ENCODE results near the gene GALNT9.

GALNT9 gene

DNA sequence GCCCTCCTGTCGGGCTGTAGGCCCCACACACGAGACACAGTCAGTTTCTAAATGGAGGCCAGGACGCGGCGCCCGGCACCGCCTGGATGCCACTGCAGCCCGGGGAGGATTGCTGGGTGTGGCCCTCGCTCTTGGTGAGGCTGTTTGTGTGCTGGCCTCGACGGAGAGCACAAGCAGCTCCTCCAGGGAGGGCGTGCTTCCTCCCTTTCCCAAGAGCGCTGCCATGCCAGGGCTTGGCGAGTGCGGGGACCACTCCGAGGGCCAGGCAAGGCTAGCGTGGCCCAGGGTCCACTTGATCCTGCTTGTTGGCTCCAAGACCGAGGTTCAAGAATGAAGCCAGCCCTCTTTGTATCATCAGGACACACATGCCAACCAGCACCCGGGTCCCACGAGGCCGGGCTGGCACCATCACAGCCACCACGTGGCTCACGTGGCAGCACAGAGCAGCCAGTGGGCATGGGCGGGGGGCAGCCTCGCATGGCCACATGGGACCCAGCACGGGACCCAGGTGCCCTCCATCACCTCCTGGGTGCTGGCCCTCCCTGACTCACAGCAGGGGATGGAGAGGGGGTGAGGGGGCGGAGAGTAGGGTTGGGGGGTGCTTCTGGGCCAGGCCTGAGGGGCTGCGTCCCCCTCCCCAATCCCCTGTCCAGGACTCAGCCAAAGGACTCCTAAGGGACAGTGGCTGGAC is 113.9 kb downstream of the GALNT9 start:
- no peak for DNase-seq (ENCODE audit: low spot score)
- no peak overlapping the region for H3K27ac ChIP-seq
- no peak overlapping the region for H3K4me3 ChIP-seq
- TF ChIP-seq, protein P1, sequence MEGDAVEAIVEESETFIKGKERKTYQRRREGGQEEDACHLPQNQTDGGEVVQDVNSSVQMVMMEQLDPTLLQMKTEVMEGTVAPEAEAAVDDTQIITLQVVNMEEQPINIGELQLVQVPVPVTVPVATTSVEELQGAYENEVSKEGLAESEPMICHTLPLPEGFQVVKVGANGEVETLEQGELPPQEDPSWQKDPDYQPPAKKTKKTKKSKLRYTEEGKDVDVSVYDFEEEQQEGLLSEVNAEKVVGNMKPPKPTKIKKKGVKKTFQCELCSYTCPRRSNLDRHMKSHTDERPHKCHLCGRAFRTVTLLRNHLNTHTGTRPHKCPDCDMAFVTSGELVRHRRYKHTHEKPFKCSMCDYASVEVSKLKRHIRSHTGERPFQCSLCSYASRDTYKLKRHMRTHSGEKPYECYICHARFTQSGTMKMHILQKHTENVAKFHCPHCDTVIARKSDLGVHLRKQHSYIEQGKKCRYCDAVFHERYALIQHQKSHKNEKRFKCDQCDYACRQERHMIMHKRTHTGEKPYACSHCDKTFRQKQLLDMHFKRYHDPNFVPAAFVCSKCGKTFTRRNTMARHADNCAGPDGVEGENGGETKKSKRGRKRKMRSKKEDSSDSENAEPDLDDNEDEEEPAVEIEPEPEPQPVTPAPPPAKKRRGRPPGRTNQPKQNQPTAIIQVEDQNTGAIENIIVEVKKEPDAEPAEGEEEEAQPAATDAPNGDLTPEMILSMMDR (IDR thresholded peaks at IDR 0.05): no peak

DNA sequence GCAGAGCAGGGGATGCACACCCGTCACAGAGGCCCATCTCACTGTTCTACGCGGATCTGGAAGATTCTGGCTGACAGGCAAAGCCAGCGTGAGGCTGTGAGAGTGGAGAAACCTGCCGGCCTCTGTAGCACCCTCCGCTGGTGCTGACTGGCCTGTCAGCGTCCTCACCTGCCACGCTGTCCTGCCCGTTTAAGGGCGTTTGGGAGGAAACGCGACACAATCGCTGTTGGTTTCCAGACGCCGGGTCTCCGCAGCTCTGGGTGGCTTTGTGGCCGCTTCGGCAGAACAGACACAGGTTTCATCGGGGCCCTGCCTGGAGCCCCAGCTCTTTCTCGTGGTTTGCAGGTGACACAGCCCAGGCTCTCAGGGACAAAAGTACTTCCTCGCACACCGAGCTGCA is 114.5 kb downstream of the GALNT9 start:
- DNase-seq (ENCODE audit: low spot score): no peak
- TF ChIP-seq, protein P1 (IDR thresholded peaks at IDR 0.05): no peak
- no peak overlapping the region for H3K27ac ChIP-seq

DNA sequence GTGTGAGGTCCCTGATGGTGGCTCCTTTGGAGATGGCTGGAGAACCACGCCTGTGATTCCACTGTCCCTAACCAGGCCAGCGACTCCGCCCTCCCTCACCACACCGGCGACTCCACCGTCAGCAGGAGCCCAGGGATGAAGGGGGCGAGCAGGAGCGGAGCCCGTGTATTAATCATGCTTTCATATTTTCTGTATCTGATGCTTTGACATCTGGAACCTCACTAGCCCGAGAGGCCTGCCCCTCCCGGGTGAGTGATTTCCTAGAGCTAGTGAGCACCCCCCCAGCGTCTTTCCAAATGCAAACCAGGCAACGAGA is 115.3 kb downstream of the GALNT9 start:
- Histone ChIP-seq H3K4me3 (no peak overlapping the region), H3K27ac (no peak overlapping the region)
- TF ChIP-seq, protein P1 (IDR thresholded peaks at IDR 0.05): no peak
- no peak for DNase-seq (ENCODE audit: low spot score)

More for the DNA sequence above, 114.5 kb downstream of the GALNT9 start:
- H3K4me3 ChIP-seq: no peak overlapping the region

DNA sequence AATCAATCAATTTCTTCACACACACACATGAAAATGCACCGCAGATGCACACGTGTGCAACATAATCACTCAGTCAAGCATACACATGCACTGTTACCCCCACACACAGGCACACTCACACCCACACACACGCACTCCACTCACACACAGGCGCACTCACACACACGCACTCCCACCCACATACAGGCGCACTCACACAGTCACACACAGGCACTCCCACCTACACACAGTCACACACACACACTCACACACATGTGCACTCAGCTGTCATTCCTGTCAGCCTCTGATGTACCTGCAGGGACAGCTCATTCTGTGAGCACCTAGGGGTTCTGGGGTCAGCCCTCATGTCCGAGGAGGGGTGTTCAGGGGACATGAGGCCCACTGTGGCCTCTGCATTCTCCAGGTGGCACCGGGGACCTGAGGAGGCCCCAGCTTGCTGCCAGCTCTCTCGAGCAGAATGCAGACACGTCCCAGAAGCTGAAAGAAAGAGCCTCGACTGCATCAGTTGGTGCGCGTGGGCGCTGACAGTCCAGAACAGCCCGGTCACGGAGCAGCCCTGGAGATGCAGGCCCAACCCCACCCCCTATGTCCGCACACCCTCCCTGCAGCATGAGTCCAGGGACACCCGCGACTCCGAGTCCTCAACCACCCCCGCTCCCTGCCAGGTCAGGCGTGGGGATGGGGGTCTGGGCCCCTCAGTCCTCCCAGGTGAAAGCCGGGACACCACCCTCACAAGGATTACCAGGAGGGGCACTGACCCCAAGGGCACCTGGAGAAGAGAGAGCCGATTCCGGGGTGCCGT is 115.8 kb downstream of the GALNT9 start:
- no peak for DNase-seq (ENCODE audit: low spot score)
- TF ChIP-seq, protein P1 (IDR thresholded peaks at IDR 0.05): no peak

DNA sequence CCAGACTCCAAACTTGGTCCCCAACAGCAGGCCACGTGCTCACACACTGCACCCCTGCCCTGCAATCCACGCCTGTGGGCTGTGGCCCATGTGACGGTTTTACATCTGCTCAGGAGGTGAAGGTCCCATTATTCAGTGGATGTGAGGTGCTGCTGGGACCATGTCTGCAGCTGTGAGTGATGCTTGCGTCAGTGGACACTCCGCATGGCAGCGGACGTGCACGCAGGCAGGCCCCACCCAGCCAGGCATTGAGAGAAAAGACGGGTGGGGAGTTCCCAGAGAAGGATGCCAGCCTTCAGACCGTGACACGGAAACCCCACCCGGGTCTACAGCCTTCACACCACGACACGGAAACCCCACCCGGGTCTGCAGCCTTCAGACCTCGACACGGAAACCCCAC is 117.6 kb downstream of the GALNT9 start:
- Histone ChIP-seq H3K27ac (no peak overlapping the region), H3K4me3 (no peak overlapping the region)
- TF ChIP-seq, protein P1 (IDR thresholded peaks at IDR 0.05): no peak
- no peak for DNase-seq (ENCODE audit: low spot score)

More for the DNA sequence above, 115.8 kb downstream of the GALNT9 start:
- H3K27ac ChIP-seq: no peak overlapping the region
- H3K4me3 ChIP-seq: no peak overlapping the region

DNA sequence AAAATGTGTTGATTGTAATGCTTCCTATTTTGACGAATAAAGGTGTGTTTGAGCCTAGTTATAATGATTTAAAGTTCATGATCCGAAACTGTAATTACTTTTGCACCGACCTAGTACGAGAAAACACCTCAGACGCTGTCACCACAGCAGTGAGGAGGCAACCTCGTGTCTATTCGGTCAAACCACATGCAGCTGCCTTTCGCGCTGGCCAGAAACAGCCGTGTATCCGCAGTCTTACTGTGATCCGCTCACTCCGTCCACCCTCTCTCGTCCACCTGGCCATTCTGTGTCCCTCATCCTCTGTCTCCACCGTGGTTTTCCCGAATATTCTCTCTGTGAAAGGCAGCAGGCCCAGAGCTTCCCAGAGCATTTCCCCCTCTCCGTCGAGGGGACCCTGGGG is 118.1 kb downstream of the GALNT9 start:
- TF ChIP-seq, protein P1 (IDR thresholded peaks at IDR 0.05): no peak
- DNase-seq (ENCODE audit: low spot score): no peak
- no peak overlapping the region for H3K4me3 ChIP-seq
- no peak overlapping the region for H3K27ac ChIP-seq
